ENCODE data around the gene IGSF9B.

DNA sequence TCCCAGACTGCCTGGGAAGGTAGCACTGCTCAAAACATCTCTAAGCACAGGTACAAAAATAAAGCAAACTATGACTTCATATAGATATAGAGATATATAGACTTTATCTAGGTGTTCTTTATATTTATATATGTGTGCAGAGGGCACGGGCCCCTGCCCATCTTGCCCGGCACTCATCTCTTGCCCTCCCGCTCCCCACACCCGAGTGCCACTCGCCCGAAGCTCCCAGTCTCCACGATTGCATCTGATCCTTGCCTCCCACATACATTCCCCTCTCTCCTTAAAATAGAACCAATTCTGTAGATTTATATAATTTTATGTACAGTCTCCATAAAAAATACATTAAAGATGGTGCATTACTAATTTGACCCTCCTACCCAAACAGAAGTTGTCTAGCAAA is 55.5 kb downstream of the IGSF9B start:
- TF ChIP-seq, protein P1, sequence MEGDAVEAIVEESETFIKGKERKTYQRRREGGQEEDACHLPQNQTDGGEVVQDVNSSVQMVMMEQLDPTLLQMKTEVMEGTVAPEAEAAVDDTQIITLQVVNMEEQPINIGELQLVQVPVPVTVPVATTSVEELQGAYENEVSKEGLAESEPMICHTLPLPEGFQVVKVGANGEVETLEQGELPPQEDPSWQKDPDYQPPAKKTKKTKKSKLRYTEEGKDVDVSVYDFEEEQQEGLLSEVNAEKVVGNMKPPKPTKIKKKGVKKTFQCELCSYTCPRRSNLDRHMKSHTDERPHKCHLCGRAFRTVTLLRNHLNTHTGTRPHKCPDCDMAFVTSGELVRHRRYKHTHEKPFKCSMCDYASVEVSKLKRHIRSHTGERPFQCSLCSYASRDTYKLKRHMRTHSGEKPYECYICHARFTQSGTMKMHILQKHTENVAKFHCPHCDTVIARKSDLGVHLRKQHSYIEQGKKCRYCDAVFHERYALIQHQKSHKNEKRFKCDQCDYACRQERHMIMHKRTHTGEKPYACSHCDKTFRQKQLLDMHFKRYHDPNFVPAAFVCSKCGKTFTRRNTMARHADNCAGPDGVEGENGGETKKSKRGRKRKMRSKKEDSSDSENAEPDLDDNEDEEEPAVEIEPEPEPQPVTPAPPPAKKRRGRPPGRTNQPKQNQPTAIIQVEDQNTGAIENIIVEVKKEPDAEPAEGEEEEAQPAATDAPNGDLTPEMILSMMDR (IDR thresholded peaks at IDR 0.05), result no peak
- TF ChIP-seq POLR2A (IDR thresholded peaks at IDR 0.05), result no peak

Data from adrenal gland (tissue), 5 donors.